ENCODE measurements around the gene USO1.

GRCh38 chr4:75843596-75843995 is 119.2 kb downstream of the USO1 start:
- no peak for TF ChIP-seq POLR2A (IDR thresholded peaks at IDR 0.05; ENCODE audit: extremely low read depth, insufficient read length)
- TF ChIP-seq MYC (IDR thresholded peaks at IDR 0.05; ENCODE audit: low read depth, low read length), result no peak
- TF ChIP-seq, protein P1, sequence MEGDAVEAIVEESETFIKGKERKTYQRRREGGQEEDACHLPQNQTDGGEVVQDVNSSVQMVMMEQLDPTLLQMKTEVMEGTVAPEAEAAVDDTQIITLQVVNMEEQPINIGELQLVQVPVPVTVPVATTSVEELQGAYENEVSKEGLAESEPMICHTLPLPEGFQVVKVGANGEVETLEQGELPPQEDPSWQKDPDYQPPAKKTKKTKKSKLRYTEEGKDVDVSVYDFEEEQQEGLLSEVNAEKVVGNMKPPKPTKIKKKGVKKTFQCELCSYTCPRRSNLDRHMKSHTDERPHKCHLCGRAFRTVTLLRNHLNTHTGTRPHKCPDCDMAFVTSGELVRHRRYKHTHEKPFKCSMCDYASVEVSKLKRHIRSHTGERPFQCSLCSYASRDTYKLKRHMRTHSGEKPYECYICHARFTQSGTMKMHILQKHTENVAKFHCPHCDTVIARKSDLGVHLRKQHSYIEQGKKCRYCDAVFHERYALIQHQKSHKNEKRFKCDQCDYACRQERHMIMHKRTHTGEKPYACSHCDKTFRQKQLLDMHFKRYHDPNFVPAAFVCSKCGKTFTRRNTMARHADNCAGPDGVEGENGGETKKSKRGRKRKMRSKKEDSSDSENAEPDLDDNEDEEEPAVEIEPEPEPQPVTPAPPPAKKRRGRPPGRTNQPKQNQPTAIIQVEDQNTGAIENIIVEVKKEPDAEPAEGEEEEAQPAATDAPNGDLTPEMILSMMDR (IDR thresholded peaks at IDR 0.05; ENCODE audit: low read depth, low read length), result no peak
- TF ChIP-seq MAX (IDR thresholded peaks at IDR 0.05; ENCODE audit: low read depth, low read length), result no peak
